HCT116 (cell line): ENCODE results near the gene SNAPC2.

Experiments
- EZH2 ChIP-seq: fragments of 200-600 bp; sonication (generic); IDR thresholded peaks from 2 replicates; pipeline ENCODE4 v1.6.1; 2017; ENCODE audit warnings: antibody characterized with exemption, mixed run types
- EZH2phosphoT487 ChIP-seq: fragments of 200-600 bp; IDR thresholded peaks from 2 replicates; pipeline ENCODE4 v1.6.1; 2018; ENCODE audit warnings: antibody characterized with exemption, borderline replicate concordance
- POLR2A ChIP-seq: IDR thresholded peaks from 2 replicates; pipeline ENCODE4 v1.7.0; 2011; ENCODE audit warnings: borderline replicate concordance; ENCODE audit not compliant: insufficient read depth, insufficient read length; ENCODE audit errors: extremely low read depth
- POLR2AphosphoS5 ChIP-seq: IDR thresholded peaks from 2 replicates; pipeline ENCODE4 v1.6.1; 2011; ENCODE audit warnings: mild to moderate bottlenecking, low read depth, low read length, moderate library complexity
- YY1 ChIP-seq: IDR thresholded peaks from 2 replicates; pipeline ENCODE4 v1.6.1; 2011; ENCODE audit warnings: low read length, low read depth, moderate library complexity, mild to moderate bottlenecking; ENCODE audit not compliant: insufficient replicate concordance; ENCODE audit errors: extremely low read depth
- TF ChIP-seq, protein P1 (sequence below): IDR thresholded peaks from 2 replicates; pipeline ENCODE4 v1.6.1; 2012
- TF ChIP-seq, protein P2 (sequence below), 3 experiments: fragments of 200-600 bp in 1 of 3; sonication (generic) in 1 of 3; IDR thresholded peaks in 2 of 3; conservative IDR thresholded peaks in 1 of 3; 2 replicates each; pipeline ENCODE4 v1.5.1; 2012 to 2017; ENCODE audit warnings: low read depth in 2 of 3, low read length in 2 of 3, antibody characterized with exemption in 1 of 3, borderline replicate concordance in 1 of 3, control low read depth in 1 of 3, mild to moderate bottlenecking in 1 of 3, mixed read lengths in 1 of 3, mixed run types in 1 of 3, moderate library complexity in 1 of 3; ENCODE audit not compliant: insufficient read depth in 1 of 3
- TF ChIP-seq, protein P3 (sequence below): IDR thresholded peaks from 2 replicates; pipeline ENCODE4 v1.6.1; 2012; ENCODE audit warnings: low read depth

DNA sequence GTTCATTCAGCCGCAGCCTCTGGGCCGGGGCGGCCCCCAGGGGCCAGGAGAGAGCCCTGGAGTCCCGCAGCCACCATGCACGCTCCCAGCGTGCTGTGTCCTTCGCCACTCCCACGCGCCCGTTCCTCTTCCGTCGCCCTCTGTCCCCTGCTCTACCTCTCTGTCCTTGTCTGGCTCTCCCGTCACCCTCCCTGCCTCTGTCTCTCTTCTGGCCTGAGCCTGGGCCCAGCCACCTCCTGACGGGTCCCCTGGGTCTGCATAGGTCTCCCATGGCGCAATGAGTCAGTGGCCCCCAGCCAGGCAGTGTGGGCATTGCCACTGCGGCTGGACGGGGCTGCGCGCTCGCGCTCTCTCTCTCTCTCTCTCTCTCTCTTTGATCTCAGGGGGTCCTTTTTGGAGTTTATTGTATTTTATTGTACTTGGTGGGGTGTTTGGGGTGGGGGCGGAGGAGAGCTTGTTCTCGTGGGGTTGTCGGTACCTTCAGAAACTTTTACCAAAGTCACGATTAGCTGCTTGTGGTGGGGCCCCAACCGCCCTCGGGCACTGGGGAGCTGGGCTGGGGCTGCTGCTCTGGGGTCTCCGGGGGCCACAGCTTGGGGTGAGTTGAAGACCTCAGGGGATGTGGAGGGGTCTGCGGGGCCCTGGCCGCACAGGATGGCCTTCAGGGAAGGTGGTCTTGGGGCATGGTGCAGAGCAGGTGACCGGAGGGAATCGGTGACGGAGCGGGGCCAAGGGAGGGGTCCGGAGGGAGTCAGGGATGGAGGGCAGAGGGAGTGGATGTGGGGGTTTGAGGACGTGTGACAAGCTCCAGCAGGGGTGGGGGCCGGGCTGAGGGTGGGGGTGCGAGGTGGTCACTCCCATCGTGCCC is 7.2 kb upstream of the SNAPC2 start:
- TF ChIP-seq EZH2 (no peak), POLR2AphosphoS5 (no peak), POLR2A (no peak), EZH2phosphoT487 (no peak), YY1 (no peak)
- TF ChIP-seq, protein P1, sequence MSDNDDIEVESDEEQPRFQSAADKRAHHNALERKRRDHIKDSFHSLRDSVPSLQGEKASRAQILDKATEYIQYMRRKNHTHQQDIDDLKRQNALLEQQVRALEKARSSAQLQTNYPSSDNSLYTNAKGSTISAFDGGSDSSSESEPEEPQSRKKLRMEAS, result no peak
- TF ChIP-seq, protein P2, sequence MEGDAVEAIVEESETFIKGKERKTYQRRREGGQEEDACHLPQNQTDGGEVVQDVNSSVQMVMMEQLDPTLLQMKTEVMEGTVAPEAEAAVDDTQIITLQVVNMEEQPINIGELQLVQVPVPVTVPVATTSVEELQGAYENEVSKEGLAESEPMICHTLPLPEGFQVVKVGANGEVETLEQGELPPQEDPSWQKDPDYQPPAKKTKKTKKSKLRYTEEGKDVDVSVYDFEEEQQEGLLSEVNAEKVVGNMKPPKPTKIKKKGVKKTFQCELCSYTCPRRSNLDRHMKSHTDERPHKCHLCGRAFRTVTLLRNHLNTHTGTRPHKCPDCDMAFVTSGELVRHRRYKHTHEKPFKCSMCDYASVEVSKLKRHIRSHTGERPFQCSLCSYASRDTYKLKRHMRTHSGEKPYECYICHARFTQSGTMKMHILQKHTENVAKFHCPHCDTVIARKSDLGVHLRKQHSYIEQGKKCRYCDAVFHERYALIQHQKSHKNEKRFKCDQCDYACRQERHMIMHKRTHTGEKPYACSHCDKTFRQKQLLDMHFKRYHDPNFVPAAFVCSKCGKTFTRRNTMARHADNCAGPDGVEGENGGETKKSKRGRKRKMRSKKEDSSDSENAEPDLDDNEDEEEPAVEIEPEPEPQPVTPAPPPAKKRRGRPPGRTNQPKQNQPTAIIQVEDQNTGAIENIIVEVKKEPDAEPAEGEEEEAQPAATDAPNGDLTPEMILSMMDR (IDR thresholded peaks at IDR 0.05 in 2 of 3, conservative IDR thresholded peaks at IDR 0.05 in 1 of 3; ENCODE audit: borderline replicate concordance in 1 of 3, insufficient read depth in 1 of 3, low read depth in 2 of 3, low read length in 2 of 3), result no peak
- TF ChIP-seq, protein P3, sequence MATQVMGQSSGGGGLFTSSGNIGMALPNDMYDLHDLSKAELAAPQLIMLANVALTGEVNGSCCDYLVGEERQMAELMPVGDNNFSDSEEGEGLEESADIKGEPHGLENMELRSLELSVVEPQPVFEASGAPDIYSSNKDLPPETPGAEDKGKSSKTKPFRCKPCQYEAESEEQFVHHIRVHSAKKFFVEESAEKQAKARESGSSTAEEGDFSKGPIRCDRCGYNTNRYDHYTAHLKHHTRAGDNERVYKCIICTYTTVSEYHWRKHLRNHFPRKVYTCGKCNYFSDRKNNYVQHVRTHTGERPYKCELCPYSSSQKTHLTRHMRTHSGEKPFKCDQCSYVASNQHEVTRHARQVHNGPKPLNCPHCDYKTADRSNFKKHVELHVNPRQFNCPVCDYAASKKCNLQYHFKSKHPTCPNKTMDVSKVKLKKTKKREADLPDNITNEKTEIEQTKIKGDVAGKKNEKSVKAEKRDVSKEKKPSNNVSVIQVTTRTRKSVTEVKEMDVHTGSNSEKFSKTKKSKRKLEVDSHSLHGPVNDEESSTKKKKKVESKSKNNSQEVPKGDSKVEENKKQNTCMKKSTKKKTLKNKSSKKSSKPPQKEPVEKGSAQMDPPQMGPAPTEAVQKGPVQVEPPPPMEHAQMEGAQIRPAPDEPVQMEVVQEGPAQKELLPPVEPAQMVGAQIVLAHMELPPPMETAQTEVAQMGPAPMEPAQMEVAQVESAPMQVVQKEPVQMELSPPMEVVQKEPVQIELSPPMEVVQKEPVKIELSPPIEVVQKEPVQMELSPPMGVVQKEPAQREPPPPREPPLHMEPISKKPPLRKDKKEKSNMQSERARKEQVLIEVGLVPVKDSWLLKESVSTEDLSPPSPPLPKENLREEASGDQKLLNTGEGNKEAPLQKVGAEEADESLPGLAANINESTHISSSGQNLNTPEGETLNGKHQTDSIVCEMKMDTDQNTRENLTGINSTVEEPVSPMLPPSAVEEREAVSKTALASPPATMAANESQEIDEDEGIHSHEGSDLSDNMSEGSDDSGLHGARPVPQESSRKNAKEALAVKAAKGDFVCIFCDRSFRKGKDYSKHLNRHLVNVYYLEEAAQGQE, result no peak
